GM23338 (cell line): ENCODE data around the gene SLC10A3. TPM values are rescaled to one million over a fixed set of nuclear protein-coding genes. Genes with fewer than 3 reads are reported as not detected.

Source experiments
- ATAC-seq: fragments of 200-7000 bp; cut with Tn5 transposase; 3 replicates; pipeline ENCODE4 v1.9.1; 2020
- DNase-seq: peaks from one replicate; pipeline ENCODE4 v3.0.0-alpha.2; 2015; ENCODE audit warnings: low spot score
- H2AFZ ChIP-seq: fragments of 200-600 bp; sonication (generic); 2 replicates; pipeline ENCODE4 v1.8.0; 2016; ENCODE audit warnings: antibody characterized with exemption, mild to moderate bottlenecking, moderate library complexity
- H3F3A ChIP-seq: fragments of 200-600 bp; sonication (generic); replicated peaks from 2 replicates; pipeline ENCODE4 v1.8.0; 2017; ENCODE audit warnings: antibody characterized with exemption, mixed run types, low read depth
- H3K27ac ChIP-seq: fragments of 200-600 bp; sonication (generic); 2 replicates; pipeline ENCODE4 v1.6.1; 2016; ENCODE audit warnings: low read depth
- H3K27me3 ChIP-seq: fragments of 200-600 bp; sonication (generic); 2 replicates; pipeline ENCODE4 v1.8.0; 2016; ENCODE audit warnings: mild to moderate bottlenecking, mixed run types, moderate library complexity; ENCODE audit not compliant: insufficient read depth
- H3K36me3 ChIP-seq: fragments of 200-600 bp; sonication (generic); 2 replicates; pipeline ENCODE4 v1.8.0; 2016; ENCODE audit warnings: mild to moderate bottlenecking; ENCODE audit not compliant: insufficient read depth
- H3K4me1 ChIP-seq: fragments of 200-600 bp; sonication (generic); 2 replicates; pipeline ENCODE4 v1.8.0; 2016; ENCODE audit warnings: mild to moderate bottlenecking, moderate library complexity; ENCODE audit not compliant: insufficient read depth
- H3K4me2 ChIP-seq: fragments of 200-600 bp; sonication (generic); 2 replicates; pipeline ENCODE4 v1.7.1; 2017; ENCODE audit warnings: mixed run types
- H3K4me3 ChIP-seq: fragments of 200-600 bp; sonication (generic); 2 replicates; pipeline ENCODE4 v1.6.1; 2016; ENCODE audit warnings: mixed run types
- H3K79me2 ChIP-seq: fragments of 200-600 bp; sonication (generic); replicated peaks from 2 replicates; pipeline ENCODE4 v1.8.0; 2017; ENCODE audit warnings: mild to moderate bottlenecking; ENCODE audit not compliant: insufficient read depth
- H3K9me2 ChIP-seq: fragments of 200-600 bp; sonication (generic); 2 replicates; pipeline ENCODE4 v1.8.0; 2017; ENCODE audit not compliant: insufficient read depth
- H4K20me1 ChIP-seq: fragments of 200-600 bp; sonication (generic); replicated peaks from 2 replicates; pipeline ENCODE4 v1.8.0; 2017; ENCODE audit warnings: mild to moderate bottlenecking; ENCODE audit not compliant: insufficient read depth
- H3K27ac Mint-ChIP-seq: 2 replicates; pipeline ENCODE4 v1.8.0; 2020; ENCODE audit warnings: inconsistent platforms, mild to moderate bottlenecking, moderate library complexity, mixed read lengths
- H3K27me3 Mint-ChIP-seq: 3 replicates; pipeline ENCODE4 v1.8.0; 2022; ENCODE audit warnings: low read depth, mild to moderate bottlenecking, moderate library complexity, mixed read lengths, inconsistent platforms; ENCODE audit not compliant: insufficient read depth, poor library complexity
- H3K36me3 Mint-ChIP-seq: 3 replicates; pipeline ENCODE4 v1.8.0; 2021; ENCODE audit warnings: low read depth, mild to moderate bottlenecking, inconsistent platforms, moderate library complexity, mixed read lengths
- H3K4me1 Mint-ChIP-seq: 3 replicates; pipeline ENCODE4 v1.8.0; 2020; ENCODE audit warnings: mild to moderate bottlenecking, inconsistent platforms, mixed read lengths
- H3K4me3 Mint-ChIP-seq: 3 replicates; pipeline ENCODE4 v1.8.0; 2021; ENCODE audit warnings: moderate library complexity, mild to moderate bottlenecking, inconsistent platforms, mixed read lengths
- H3K9me3 Mint-ChIP-seq: 3 replicates; pipeline ENCODE4 v1.8.0; 2020; ENCODE audit warnings: moderate library complexity, mild to moderate bottlenecking, inconsistent platforms, mixed read lengths
- CREB1 ChIP-seq: fragments of 250-450 bp; sonication (Bioruptor Pico); IDR thresholded peaks from 2 replicates; pipeline ENCODE4 v1.5.0; 2020; ENCODE audit warnings: low read depth, mild to moderate bottlenecking, moderate library complexity
- EZH2 ChIP-seq: fragments of 200-600 bp; sonication (generic); IDR thresholded peaks from one replicate; pipeline ENCODE4 v1.8.0; 2017; ENCODE audit warnings: antibody characterized with exemption, mild to moderate bottlenecking, low read depth; ENCODE audit not compliant: unreplicated experiment
- EZH2phosphoT487 ChIP-seq: fragments of 200-600 bp; sonication (generic); IDR thresholded peaks from one replicate; pipeline ENCODE4 v1.8.1; 2018; ENCODE audit warnings: antibody characterized with exemption; ENCODE audit not compliant: unreplicated experiment
- JUNB ChIP-seq: IDR thresholded peaks from one replicate; pipeline ENCODE4 v1.6.1; 2016; ENCODE audit warnings: antibody characterized with exemption; ENCODE audit not compliant: unreplicated experiment
- POLR2AphosphoS5 ChIP-seq: IDR thresholded peaks from 2 replicates; pipeline ENCODE4 v1.6.1; 2016; ENCODE audit warnings: antibody characterized with exemption, low read depth
- STAT1 ChIP-seq: IDR thresholded peaks from one replicate; pipeline ENCODE4 v1.6.1; 2016; ENCODE audit warnings: antibody characterized with exemption; ENCODE audit not compliant: unreplicated experiment
- ZNF114 ChIP-seq: fragments of 250-450 bp; sonication (Bioruptor Pico); IDR thresholded peaks from 2 replicates; pipeline ENCODE4 v1.5.0; 2020; ENCODE audit warnings: mild to moderate bottlenecking, moderate library complexity
- ZNF331 ChIP-seq: fragments of 250-450 bp; sonication (Bioruptor Pico); IDR thresholded peaks from 2 replicates; pipeline ENCODE4 v1.5.0; 2020; ENCODE audit warnings: low read depth, mild to moderate bottlenecking, moderate library complexity
- polyA plus RNA-seq: library from polyadenylated mRNA; unstranded; fragments of >200 nt; fragmentation: Nextera tagmentation; extraction: Ambion mirVana; gene quantifications from 2 replicates; pipeline ENCODE4 v1.2.1, GENCODE V29; 2016
- total RNA-seq: library from RNA; depleted of rRNA; stranded (reverse); fragments of >200 nt; shearing (Covaris generic); gene quantifications from 2 replicates; pipeline ENCODE4 v1.2.3, GENCODE V29; 2014
- TF ChIP-seq, protein P1 (sequence below): IDR thresholded peaks from one replicate; pipeline ENCODE4 v1.6.1; 2018; ENCODE audit warnings: antibody characterized with exemption; ENCODE audit not compliant: unreplicated experiment
- TF ChIP-seq, protein P2 (sequence below): fragments of 250-450 bp; sonication (Bioruptor Pico); IDR thresholded peaks from 2 replicates; pipeline ENCODE4 v1.5.0; 2020; ENCODE audit warnings: mild to moderate bottlenecking, moderate library complexity
- TF ChIP-seq, protein P3 (sequence below): IDR thresholded peaks from 2 replicates; pipeline ENCODE4 v1.6.1; 2016; ENCODE audit warnings: antibody characterized with exemption

Gene SLC10A3
- total and polyA plus RNA-seq, 2 experiments from 2014 or later = 7.6 to 17.6 TPM

DNA sequence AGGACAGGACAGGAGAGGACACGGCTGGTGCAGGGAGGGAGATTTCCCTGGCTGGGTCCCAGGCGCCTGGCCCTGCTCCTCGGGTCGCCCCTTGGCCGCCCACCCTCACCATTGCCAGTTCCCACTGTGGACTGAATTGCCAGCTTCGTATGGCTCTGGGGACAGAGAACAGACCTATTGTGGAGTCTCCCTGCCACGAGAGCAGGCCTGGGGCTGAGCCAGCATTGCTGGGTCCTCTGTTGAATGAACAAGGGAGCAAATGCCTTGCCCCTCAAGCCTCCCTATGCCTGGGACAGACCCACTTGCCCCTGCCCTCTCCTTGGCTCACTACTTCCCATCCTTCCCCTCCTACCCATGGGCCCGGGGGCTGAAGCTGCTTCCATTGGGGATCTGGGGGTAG is 28.0 kb downstream of the SLC10A3 start:
- no peaks in the 10 kb centered on the region for H3K9me3 Mint-ChIP-seq
- peaks cover 11% of the 10 kb centered on the region; the same call in 2 of the 3 replicates for H3K36me3 Mint-ChIP-seq
- Histone ChIP-seq H3K4me2 (no peak overlapping the region), H3K36me3 (no peaks in the 10 kb centered on the region), H3K4me3 (no peak overlapping the region), H3K9me2 (no peaks in the 10 kb centered on the region), H3K27me3 (no peaks in the 10 kb centered on the region; the same call in 1 of the 2 replicates), H4K20me1 (no peaks in the 10 kb centered on the region), H3K79me2 (no peaks in the 10 kb centered on the region), H3F3A (no peaks in the 10 kb centered on the region), H3K4me1 (no peaks in the 10 kb centered on the region), H3K27ac (no peak overlapping the region), H2AFZ (no peak overlapping the region)
- no peak overlapping the region for H3K27ac Mint-ChIP-seq
- H3K4me1 Mint-ChIP-seq = no peaks in the 10 kb centered on the region; the same call in 2 of the 3 replicates
- DNase-seq (no peak), ATAC-seq (no peak)
- H3K4me3 Mint-ChIP-seq = no peak overlapping the region
- peaks cover 2% of the 10 kb centered on the region for H3K27me3 Mint-ChIP-seq
- no peak for TF ChIP-seq EZH2
- TF ChIP-seq POLR2AphosphoS5 = no peak
- TF ChIP-seq JUNB = no peak
- no peak for TF ChIP-seq EZH2phosphoT487
- TF ChIP-seq, protein P1, sequence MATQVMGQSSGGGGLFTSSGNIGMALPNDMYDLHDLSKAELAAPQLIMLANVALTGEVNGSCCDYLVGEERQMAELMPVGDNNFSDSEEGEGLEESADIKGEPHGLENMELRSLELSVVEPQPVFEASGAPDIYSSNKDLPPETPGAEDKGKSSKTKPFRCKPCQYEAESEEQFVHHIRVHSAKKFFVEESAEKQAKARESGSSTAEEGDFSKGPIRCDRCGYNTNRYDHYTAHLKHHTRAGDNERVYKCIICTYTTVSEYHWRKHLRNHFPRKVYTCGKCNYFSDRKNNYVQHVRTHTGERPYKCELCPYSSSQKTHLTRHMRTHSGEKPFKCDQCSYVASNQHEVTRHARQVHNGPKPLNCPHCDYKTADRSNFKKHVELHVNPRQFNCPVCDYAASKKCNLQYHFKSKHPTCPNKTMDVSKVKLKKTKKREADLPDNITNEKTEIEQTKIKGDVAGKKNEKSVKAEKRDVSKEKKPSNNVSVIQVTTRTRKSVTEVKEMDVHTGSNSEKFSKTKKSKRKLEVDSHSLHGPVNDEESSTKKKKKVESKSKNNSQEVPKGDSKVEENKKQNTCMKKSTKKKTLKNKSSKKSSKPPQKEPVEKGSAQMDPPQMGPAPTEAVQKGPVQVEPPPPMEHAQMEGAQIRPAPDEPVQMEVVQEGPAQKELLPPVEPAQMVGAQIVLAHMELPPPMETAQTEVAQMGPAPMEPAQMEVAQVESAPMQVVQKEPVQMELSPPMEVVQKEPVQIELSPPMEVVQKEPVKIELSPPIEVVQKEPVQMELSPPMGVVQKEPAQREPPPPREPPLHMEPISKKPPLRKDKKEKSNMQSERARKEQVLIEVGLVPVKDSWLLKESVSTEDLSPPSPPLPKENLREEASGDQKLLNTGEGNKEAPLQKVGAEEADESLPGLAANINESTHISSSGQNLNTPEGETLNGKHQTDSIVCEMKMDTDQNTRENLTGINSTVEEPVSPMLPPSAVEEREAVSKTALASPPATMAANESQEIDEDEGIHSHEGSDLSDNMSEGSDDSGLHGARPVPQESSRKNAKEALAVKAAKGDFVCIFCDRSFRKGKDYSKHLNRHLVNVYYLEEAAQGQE = no peak
- TF ChIP-seq ZNF331 (CRISPR knock-in tag) = no peak
- TF ChIP-seq, protein P2, sequence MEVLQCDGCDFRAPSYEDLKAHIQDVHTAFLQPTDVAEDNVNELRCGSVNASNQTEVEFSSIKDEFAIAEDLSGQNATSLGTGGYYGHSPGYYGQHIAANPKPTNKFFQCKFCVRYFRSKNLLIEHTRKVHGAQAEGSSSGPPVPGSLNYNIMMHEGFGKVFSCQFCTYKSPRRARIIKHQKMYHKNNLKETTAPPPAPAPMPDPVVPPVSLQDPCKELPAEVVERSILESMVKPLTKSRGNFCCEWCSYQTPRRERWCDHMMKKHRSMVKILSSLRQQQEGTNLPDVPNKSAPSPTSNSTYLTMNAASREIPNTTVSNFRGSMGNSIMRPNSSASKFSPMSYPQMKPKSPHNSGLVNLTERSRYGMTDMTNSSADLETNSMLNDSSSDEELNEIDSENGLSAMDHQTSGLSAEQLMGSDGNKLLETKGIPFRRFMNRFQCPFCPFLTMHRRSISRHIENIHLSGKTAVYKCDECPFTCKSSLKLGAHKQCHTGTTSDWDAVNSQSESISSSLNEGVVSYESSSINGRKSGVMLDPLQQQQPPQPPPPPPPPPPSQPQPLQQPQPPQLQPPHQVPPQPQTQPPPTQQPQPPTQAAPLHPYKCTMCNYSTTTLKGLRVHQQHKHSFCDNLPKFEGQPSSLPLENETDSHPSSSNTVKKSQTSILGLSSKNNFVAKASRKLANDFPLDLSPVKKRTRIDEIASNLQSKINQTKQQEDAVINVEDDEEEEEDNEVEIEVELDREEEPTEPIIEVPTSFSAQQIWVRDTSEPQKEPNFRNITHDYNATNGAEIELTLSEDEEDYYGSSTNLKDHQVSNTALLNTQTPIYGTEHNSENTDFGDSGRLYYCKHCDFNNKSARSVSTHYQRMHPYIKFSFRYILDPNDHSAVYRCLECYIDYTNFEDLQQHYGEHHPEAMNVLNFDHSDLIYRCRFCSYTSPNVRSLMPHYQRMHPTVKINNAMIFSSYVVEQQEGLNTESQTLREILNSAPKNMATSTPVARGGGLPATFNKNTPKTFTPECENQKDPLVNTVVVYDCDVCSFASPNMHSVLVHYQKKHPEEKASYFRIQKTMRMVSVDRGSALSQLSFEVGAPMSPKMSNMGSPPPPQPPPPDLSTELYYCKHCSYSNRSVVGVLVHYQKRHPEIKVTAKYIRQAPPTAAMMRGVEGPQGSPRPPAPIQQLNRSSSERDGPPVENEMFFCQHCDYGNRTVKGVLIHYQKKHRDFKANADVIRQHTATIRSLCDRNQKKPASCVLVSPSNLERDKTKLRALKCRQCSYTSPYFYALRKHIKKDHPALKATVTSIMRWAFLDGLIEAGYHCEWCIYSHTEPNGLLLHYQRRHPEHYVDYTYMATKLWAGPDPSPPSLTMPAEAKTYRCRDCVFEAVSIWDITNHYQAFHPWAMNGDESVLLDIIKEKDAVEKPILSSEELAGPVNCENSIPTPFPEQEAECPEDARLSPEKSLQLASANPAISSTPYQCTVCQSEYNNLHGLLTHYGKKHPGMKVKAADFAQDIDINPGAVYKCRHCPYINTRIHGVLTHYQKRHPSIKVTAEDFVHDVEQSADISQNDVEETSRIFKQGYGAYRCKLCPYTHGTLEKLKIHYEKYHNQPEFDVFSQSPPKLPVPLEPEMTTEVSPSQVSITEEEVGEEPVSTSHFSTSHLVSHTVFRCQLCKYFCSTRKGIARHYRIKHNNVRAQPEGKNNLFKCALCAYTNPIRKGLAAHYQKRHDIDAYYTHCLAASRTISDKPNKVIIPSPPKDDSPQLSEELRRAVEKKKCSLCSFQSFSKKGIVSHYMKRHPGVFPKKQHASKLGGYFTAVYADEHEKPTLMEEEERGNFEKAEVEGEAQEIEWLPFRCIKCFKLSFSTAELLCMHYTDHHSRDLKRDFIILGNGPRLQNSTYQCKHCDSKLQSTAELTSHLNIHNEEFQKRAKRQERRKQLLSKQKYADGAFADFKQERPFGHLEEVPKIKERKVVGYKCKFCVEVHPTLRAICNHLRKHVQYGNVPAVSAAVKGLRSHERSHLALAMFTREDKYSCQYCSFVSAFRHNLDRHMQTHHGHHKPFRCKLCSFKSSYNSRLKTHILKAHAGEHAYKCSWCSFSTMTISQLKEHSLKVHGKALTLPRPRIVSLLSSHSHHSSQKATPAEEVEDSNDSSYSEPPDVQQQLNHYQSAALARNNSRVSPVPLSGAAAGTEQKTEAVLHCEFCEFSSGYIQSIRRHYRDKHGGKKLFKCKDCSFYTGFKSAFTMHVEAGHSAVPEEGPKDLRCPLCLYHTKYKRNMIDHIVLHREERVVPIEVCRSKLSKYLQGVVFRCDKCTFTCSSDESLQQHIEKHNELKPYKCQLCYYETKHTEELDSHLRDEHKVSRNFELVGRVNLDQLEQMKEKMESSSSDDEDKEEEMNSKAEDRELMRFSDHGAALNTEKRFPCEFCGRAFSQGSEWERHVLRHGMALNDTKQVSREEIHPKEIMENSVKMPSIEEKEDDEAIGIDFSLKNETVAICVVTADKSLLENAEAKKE (CRISPR knock-in tag) = no peak
- no peak for TF ChIP-seq CREB1 (CRISPR knock-in tag)
- TF ChIP-seq STAT1 = no peak
- no peak for TF ChIP-seq ZNF114 (CRISPR knock-in tag)
- TF ChIP-seq, protein P3, sequence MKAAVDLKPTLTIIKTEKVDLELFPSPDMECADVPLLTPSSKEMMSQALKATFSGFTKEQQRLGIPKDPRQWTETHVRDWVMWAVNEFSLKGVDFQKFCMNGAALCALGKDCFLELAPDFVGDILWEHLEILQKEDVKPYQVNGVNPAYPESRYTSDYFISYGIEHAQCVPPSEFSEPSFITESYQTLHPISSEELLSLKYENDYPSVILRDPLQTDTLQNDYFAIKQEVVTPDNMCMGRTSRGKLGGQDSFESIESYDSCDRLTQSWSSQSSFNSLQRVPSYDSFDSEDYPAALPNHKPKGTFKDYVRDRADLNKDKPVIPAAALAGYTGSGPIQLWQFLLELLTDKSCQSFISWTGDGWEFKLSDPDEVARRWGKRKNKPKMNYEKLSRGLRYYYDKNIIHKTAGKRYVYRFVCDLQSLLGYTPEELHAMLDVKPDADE = no peak
